ENCODE data around the gene PITX1.
"Not testable (repeated sequence)": the region's sequence is repeated elsewhere in the genome, so short reads cannot be mapped to it uniquely, and the experiment has no call there.

The PITX1 gene

DNA sequence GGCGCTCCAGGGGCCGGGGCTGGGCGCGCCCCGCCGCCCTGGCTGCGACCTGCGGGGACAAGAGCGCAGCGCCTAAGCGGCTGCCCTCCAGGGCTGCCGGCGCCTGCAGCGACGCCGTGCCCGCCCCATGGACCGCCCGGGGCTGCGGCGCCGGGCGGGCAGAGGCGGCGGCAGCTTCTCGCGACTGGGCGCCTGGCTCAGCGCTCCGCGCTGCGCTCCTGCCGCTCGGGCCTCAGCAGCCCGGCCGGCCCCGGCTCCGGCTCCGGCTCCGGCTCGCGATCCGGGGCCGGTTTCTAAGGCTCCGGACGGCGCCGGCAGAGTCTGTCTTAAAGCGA is at the start of gene PITX1:
Gene PITX1 (minus strand): TSS at position 328 of the 335 bp plus-strand sequence. CDS start 347 bp downstream, outside the sequence.
- no peak for DNase-seq (ENCODE audit: extremely low read depth, low read depth)
- TF ChIP-seq, protein P1, sequence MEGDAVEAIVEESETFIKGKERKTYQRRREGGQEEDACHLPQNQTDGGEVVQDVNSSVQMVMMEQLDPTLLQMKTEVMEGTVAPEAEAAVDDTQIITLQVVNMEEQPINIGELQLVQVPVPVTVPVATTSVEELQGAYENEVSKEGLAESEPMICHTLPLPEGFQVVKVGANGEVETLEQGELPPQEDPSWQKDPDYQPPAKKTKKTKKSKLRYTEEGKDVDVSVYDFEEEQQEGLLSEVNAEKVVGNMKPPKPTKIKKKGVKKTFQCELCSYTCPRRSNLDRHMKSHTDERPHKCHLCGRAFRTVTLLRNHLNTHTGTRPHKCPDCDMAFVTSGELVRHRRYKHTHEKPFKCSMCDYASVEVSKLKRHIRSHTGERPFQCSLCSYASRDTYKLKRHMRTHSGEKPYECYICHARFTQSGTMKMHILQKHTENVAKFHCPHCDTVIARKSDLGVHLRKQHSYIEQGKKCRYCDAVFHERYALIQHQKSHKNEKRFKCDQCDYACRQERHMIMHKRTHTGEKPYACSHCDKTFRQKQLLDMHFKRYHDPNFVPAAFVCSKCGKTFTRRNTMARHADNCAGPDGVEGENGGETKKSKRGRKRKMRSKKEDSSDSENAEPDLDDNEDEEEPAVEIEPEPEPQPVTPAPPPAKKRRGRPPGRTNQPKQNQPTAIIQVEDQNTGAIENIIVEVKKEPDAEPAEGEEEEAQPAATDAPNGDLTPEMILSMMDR (IDR thresholded peaks at IDR 0.05; ENCODE audit: low read depth, low read length), result no peak

DNA sequence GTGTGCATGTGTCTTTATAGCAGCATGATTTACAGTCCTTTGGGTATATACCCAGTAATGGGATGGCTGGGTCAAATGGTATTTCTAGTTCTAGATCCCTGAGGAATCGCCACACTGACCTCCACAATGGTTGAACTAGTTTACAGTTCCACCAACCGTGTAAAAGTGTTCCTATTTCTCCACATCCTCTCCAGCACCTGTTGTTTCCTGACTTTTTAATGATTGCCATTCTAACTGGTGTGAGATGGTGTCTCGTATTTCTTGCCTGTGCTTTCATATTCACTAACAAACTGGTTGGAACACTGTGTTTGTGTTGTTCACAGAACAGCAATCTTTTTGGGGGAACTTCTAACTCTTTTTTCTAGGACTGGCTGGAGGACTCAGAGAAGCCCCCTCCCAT is 49.3 kb upstream of the PITX1 start:
- DNase-seq (ENCODE audit: extremely low read depth, low read depth), result not testable (repeated sequence)

GRCh38 chr5:135081240-135081639 is 47.2 kb upstream of the PITX1 start:
- TF ChIP-seq, protein P1 (IDR thresholded peaks at IDR 0.05; ENCODE audit: low read depth, low read length), result no peak
- no peak for DNase-seq (ENCODE audit: extremely low read depth, low read depth)

DNA sequence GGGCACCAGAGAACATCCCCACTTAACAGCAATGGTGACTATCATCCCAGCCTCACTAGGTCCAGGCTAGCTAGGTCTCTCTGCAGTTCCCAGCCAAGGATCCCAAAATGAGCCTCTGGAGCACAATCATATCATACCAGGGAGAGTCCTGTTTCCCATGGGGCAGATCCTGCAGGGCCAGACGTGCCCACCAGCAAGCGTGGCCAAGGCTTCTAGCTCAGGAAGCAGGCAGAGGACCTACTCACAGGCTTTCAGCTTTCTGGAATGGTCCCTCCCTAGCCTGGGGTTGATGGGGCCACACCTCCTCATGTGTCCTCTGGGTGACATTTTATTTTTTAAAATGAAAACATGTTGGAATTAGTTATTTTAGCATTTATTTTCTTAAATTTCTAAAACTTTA is 45.7 kb upstream of the PITX1 start:
- TF ChIP-seq, protein P1 (IDR thresholded peaks at IDR 0.05; ENCODE audit: low read depth, low read length), result no peak
- DNase-seq (ENCODE audit: extremely low read depth, low read depth), result no peak

GRCh38 chr5:135079099-135079681 is 45.2 kb upstream of the PITX1 start:
- DNase-seq (ENCODE audit: extremely low read depth, low read depth), result no peak
- TF ChIP-seq, protein P1 (IDR thresholded peaks at IDR 0.05; ENCODE audit: low read depth, low read length), result no peak

DNA sequence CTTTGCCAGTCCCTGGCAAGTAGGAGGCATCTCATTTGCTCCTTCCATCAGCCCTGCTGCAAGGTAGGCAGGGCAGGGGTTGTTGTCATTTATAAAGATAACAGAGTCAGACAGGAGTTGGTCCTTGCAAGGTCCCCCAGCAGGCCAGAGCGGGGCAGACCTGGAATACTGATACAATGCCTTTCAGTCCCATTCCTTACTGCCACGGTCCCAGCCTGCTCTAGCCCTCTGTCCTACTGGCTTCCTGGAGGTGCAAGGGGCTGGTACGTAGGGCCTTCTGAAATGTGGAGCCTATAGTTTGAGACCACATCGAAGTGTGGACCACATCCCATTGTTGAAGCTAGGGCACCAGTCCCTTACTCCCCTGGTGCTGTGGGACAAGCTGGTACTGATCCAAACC is 42.8 kb upstream of the PITX1 start:
- TF ChIP-seq, protein P1 (IDR thresholded peaks at IDR 0.05; ENCODE audit: low read depth, low read length), result no peak
- DNase-seq (ENCODE audit: extremely low read depth, low read depth), result no peak

- TF ChIP-seq, protein P1 (IDR thresholded peaks at IDR 0.05; ENCODE audit: low read depth, low read length), result no peak
- DNase-seq (ENCODE audit: extremely low read depth, low read depth), result no peak
Observed at GRCh38 chr5:135076051-135076491, 42.0 kb upstream of the PITX1 start.

DNA sequence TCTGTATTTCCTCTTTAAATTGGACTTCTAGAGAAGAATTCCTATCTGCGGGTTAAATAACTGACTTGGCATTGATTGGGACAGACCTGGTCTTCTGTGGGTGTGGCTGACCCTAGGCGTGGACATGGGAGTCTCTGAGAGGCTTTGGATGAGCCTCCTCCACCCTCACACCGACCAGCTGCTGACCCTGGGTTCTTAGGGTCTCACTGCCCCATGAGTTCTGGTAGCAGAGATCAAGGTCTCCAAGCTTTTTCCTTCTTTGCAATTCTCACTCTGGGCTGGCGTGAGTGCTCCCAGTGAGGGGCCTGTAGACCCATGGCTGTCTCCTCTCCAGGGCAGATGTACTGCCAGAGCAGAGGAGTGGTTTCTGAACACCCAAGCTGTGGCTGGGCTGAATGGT is 41.6 kb upstream of the PITX1 start:
- TF ChIP-seq, protein P1 (IDR thresholded peaks at IDR 0.05; ENCODE audit: low read depth, low read length), result no peak
- no peak for DNase-seq (ENCODE audit: extremely low read depth, low read depth)
